Measurements from ENCODE around the gene CSF1. TPM values are rescaled to one million over a fixed set of nuclear protein-coding genes. Genes with fewer than 3 reads are reported as not detected.

The CSF1 gene
- polyA plus RNA-seq, 2 of the 4 experiments (the other 2 are of a cell fraction), result 35.1 to 36.3 TPM

DNA sequence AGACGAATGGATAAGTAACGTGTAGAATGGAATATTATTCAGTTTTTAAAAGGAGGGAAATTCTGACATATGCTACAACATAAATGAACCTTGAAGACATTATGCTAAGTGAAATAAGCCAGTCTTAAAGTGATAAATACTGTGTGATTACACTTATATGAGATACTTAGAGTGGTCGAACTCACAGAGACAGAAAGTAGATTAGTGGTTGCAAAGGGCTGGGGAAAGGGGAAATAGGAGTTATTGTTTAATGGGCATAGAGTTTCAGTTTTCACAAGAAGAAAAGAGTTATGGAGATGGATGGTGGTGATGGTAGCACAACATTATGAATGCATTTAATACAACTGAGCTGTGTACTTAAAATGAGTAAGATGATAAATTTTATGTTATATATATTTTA is 59.3 kb downstream of the CSF1 start:
- POLR2A ChIA-PET, result no interaction called here
- ATAC-seq (no peak), DNase-seq (ENCODE audit: low read depth in 1 of 2, low spot score in 1 of 2) (no peak), FAIRE-seq (no peak)
- H3K4me2 ChIP-seq, result no peak overlapping the region
- CTCF ChIA-PET, result interaction anchor here (1.1 to 1.5 kb wide), 4 partner anchors 9 to 193 kb away, joined by 3 to 6 read pairs (median 5); partner anchors contain the start of gene AHCYL1
- H3K27ac ChIP-seq, result peak overlapping the region in 1 of 2 experiments; percentile 58; a peak in 2 of 6 replicates
- 83% methylated on average over 3 of the region's 3 CpGs for WGBS (ENCODE audit: missing lambda C conversion rate)
- no peak overlapping the region for H3K4me3 ChIP-seq
- H3K9me3 ChIP-seq, result no peaks in the 10 kb centered on the region
- peaks cover 16% of the 10 kb centered on the region for H3K4me1 ChIP-seq
- TF ChIP-seq CBX2 (IDR thresholded peaks at IDR 0.05; ENCODE audit: borderline replicate concordance, low read depth) (no peak), PHF8 (IDR thresholded peaks at IDR 0.05; ENCODE audit: borderline replicate concordance, low read depth) (no peak), BHLHE40 (IDR thresholded peaks at IDR 0.05; ENCODE audit: low read depth, low read length) (no peak), CHD2 (IDR thresholded peaks at IDR 0.05; ENCODE audit: low read length, partially characterized antibody) (no peak)

DNA sequence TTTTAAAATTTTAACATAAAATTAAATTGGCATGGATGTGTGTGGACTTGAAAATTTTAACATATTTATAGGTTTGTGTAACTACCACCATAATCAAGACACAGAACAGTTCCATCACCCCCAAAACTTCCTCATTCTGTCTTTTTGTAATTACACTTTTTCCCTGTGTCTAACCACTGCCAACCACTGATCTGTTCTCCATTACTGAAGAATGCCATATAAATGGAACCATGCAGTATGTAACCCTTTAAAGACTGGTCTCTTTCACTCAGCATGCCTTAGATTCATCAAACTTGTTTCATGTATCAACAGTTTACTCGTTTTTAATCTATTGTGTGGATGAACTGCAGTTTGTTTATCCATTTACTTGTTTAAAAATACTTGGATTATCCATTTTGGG is 60.9 kb downstream of the CSF1 start:
- FAIRE-seq, result no peak
- TF ChIP-seq BHLHE40 (IDR thresholded peaks at IDR 0.05; ENCODE audit: low read depth, low read length), result no peak
- no peak for TF ChIP-seq POLR2AphosphoS2 (conservative IDR thresholded peaks at IDR 0.05; ENCODE audit: low read length)
- TF ChIP-seq MYC (IDR thresholded peaks at IDR 0.05; ENCODE audit: borderline replicate concordance, low read length), result no peak
- no peak for TF ChIP-seq EHMT2 (IDR thresholded peaks at IDR 0.05; ENCODE audit: low read depth)
- no peak for TF ChIP-seq KDM5A (IDR thresholded peaks at IDR 0.05)
- no peak for TF ChIP-seq RCOR1 (IDR thresholded peaks at IDR 0.05; ENCODE audit: low read depth, low read length)
- TF ChIP-seq, protein P1, sequence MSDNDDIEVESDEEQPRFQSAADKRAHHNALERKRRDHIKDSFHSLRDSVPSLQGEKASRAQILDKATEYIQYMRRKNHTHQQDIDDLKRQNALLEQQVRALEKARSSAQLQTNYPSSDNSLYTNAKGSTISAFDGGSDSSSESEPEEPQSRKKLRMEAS (IDR thresholded peaks at IDR 0.05), result no peak
- TF ChIP-seq ZC3H11A (IDR thresholded peaks at IDR 0.05), result no peak
- no peak for TF ChIP-seq ZFP36 (IDR thresholded peaks at IDR 0.05; ENCODE audit: borderline replicate concordance, partially characterized antibody)
- Histone ChIP-seq H3K4me1 (peaks cover 30% of the 10 kb centered on the region), H3K4me2 (no peak overlapping the region), H3K27ac (0 out of 6 replicates have a peak overlapping the region, but pooled peaks of 1 of the 2 experiments have one; percentile 37), H3K9me3 (no peaks in the 10 kb centered on the region), H3K4me3 (no peak overlapping the region)
- no peak for ATAC-seq
- DNase-seq (ENCODE audit: low read depth in 1 of 2, low spot score in 1 of 2), result no peak
- 19% methylated on average over 1 of the region's 1 CpG for WGBS (ENCODE audit: missing lambda C conversion rate)
- POLR2A ChIA-PET, result no interaction called here
- CTCF ChIA-PET, result interaction anchor here (0.8 to 17.7 kb wide), 5 partner anchors 8 to 190 kb away, joined by 3 to 969 read pairs (median 5); no protein-coding TSS in a partner anchor

DNA sequence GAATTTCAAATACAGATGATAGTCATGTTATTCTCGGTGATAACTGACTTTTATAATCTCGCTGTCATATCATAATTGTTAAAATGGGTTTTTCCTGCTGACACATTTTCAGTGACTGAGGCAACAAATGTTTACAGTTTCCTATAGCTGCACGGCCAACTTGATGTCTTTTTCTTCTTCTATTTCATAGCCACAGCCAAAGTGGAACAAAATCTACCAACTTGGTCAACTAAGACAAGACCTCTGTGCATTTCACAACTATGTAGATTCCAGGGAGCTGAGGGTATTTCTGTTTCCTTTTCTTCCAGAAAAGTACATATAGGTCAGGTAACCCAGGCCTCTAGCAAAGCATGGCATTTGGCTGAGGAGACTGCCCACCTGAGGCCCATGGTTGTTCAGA is 63.5 kb downstream of the CSF1 start:
- H3K9me3 ChIP-seq, result peaks cover 22% of the 10 kb centered on the region
- FAIRE-seq (no peak), ATAC-seq (no peak), DNase-seq (ENCODE audit: low read depth in 1 of 2, low spot score in 1 of 2) (no peak)
- ChIA-PET CTCF (interaction anchor here (3.8 to 17.7 kb wide), 2 partner anchors 10 to 193 kb away, joined by 17 to 969 read pairs; partner anchors contain the start of gene AHCYL1), POLR2A (no interaction called here)
- H3K4me1 ChIP-seq, result peaks cover 38% of the 10 kb centered on the region
- TF ChIP-seq NFE2L2 (conservative IDR thresholded peaks at IDR 0.05; ENCODE audit: low read length) (no peak), CEBPB (IDR thresholded peaks at IDR 0.05) (no peak), HOXA7 (CRISPR knock-in tag; IDR thresholded peaks at IDR 0.05) (no peak), MYC (IDR thresholded peaks at IDR 0.05; ENCODE audit: borderline replicate concordance, low read length) (no peak), TFCP2L1 (CRISPR knock-in tag; IDR thresholded peaks at IDR 0.05) (no peak), JUN (IDR thresholded peaks at IDR 0.05) (no peak), RAD21 (conservative IDR thresholded peaks at IDR 0.05 in 1 of 2, IDR thresholded peaks at IDR 0.05 in 1 of 2) (no peak)
- H3K27ac ChIP-seq, result peak overlapping the region; percentile 48 to 72
- 95% methylated on average over 3 of the region's 3 CpGs for WGBS (ENCODE audit: missing lambda C conversion rate)
- no peak overlapping the region for H3K4me2 ChIP-seq
- no peak overlapping the region for H3K4me3 ChIP-seq

DNA sequence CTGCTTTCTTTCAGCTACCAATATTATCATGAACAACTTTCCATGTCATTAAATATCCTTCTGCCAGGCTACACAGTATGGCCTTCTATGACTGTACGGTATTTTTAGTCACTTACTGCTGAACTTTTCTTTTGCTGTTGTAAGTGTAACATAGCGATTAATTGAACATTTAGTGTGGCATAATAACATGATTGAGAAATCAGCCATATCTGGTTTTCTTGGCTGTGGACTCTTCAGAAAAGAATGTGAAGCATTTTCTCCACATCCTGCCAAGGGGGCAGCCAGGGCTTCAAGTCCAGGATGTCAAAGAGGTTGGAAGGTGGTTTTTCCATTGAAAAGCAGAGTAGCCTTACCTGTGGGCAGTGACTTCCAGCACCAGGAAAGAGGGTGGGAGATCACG is 65.1 kb downstream of the CSF1 start:
- H3K9me3 ChIP-seq, result peaks cover 22% of the 10 kb centered on the region
- H3K27ac ChIP-seq, result peak overlapping the region; percentile 74 to 98
- CTCF ChIA-PET, result interaction anchor here (0.6 to 17.7 kb wide), 7 partner anchors 8 to 194 kb away, joined by 3 to 969 read pairs (median 4); partner anchors contain the start of gene AHCYL1
- no peak for FAIRE-seq
- ATAC-seq, result peak in 1 of 2 experiments; percentile 14; a peak in 2 of 6 replicates
- peak overlapping the region; percentile 52 for H3K4me2 ChIP-seq
- WGBS (ENCODE audit: missing lambda C conversion rate), result 33% methylated on average over 3 of the region's 3 CpGs
- peak in 1 of 2 experiments; percentile 43 for DNase-seq (ENCODE audit: low read depth in 1 of 2, low spot score in 1 of 2)
- peaks cover 46% of the 10 kb centered on the region for H3K4me1 ChIP-seq
- no peak overlapping the region for H3K4me3 ChIP-seq
- POLR2A ChIA-PET, result interaction anchor here (1.2 kb wide), 1 partner anchor 15 kb away, joined by 3 read pairs; no protein-coding TSS in a partner anchor
- no peak for TF ChIP-seq ZSCAN20 (CRISPR knock-in tag; IDR thresholded peaks at IDR 0.05)
- no peak for TF ChIP-seq HOXA7 (CRISPR knock-in tag; IDR thresholded peaks at IDR 0.05)
- TF ChIP-seq ESRRA (IDR thresholded peaks at IDR 0.05; ENCODE audit: borderline replicate concordance, low read length), result no peak
- no peak for TF ChIP-seq JUN (IDR thresholded peaks at IDR 0.05)
- no peak for TF ChIP-seq FOSB (CRISPR knock-in tag; IDR thresholded peaks at IDR 0.05)
- no peak for TF ChIP-seq SREBF2 (IDR thresholded peaks at IDR 0.05)
- TF ChIP-seq GATA3 (IDR thresholded peaks at IDR 0.05; ENCODE audit: borderline replicate concordance), result peak; percentile 25; the same call in 1 of the 2 replicates
- no peak for TF ChIP-seq ZC3H11A (IDR thresholded peaks at IDR 0.05)
- no peak for TF ChIP-seq NR3C1 (IDR thresholded peaks at IDR 0.05)
- TF ChIP-seq RFX5 (IDR thresholded peaks at IDR 0.05), result no peak
- no peak for TF ChIP-seq FOSL2 (IDR thresholded peaks at IDR 0.05)
- no peak for TF ChIP-seq FOSL2 (CRISPR knock-in tag; IDR thresholded peaks at IDR 0.05)
- TF ChIP-seq EHMT2 (IDR thresholded peaks at IDR 0.05; ENCODE audit: low read depth), result no peak
- TF ChIP-seq CBX8 (IDR thresholded peaks at IDR 0.05), result no peak
- no peak for TF ChIP-seq ZNF302 (CRISPR knock-in tag; IDR thresholded peaks at IDR 0.05)
- TF ChIP-seq EP300 (IDR thresholded peaks at IDR 0.05), result 0 out of 5 replicates have a peak, but pooled peaks of 1 of the 2 experiments have one; percentile 27
- TF ChIP-seq, protein P2, sequence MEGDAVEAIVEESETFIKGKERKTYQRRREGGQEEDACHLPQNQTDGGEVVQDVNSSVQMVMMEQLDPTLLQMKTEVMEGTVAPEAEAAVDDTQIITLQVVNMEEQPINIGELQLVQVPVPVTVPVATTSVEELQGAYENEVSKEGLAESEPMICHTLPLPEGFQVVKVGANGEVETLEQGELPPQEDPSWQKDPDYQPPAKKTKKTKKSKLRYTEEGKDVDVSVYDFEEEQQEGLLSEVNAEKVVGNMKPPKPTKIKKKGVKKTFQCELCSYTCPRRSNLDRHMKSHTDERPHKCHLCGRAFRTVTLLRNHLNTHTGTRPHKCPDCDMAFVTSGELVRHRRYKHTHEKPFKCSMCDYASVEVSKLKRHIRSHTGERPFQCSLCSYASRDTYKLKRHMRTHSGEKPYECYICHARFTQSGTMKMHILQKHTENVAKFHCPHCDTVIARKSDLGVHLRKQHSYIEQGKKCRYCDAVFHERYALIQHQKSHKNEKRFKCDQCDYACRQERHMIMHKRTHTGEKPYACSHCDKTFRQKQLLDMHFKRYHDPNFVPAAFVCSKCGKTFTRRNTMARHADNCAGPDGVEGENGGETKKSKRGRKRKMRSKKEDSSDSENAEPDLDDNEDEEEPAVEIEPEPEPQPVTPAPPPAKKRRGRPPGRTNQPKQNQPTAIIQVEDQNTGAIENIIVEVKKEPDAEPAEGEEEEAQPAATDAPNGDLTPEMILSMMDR (IDR thresholded peaks at IDR 0.05), result no peak
- peak; percentile 58 to 84; a peak in 3 of 4 replicates for TF ChIP-seq CEBPB (IDR thresholded peaks at IDR 0.05)
- no peak for TF ChIP-seq HOXB5 (CRISPR knock-in tag; IDR thresholded peaks at IDR 0.05)

Measured in A549 (cell line).